Hepatocyte (in vitro differentiated cells): ENCODE data around the gene UAP1. TPM values are rescaled to one million over a fixed set of nuclear protein-coding genes. Genes with fewer than 3 reads are reported as not detected.

Experiments
- DNase-seq: peaks from one replicate; pipeline ENCODE4 v3.0.0-alpha.2; 2016; ENCODE audit warnings: low spot score
- H2AFZ ChIP-seq: fragments of 200-600 bp; sonication (generic); 2 replicates; pipeline ENCODE4 v1.6.0; 2016; ENCODE audit warnings: antibody characterized with exemption, mild to moderate bottlenecking
- H3K27ac ChIP-seq: fragments of 200-600 bp; sonication (generic); 2 replicates; pipeline ENCODE4 v1.5.1; 2016; ENCODE audit warnings: mild to moderate bottlenecking
- H3K27me3 ChIP-seq: fragments of 200-600 bp; sonication (generic); 2 replicates; pipeline ENCODE4 v1.6.1; 2016
- H3K36me3 ChIP-seq: fragments of 200-600 bp; sonication (generic); replicated peaks from 2 replicates; pipeline ENCODE4 v1.5.1; 2016; ENCODE audit warnings: low read depth; ENCODE audit not compliant: insufficient read depth
- H3K4me1 ChIP-seq: fragments of 200-600 bp; sonication (generic); 2 replicates; pipeline ENCODE4 v1.5.1; 2016; ENCODE audit warnings: mild to moderate bottlenecking, moderate library complexity; ENCODE audit not compliant: insufficient read depth
- H3K4me2 ChIP-seq: fragments of 200-600 bp; sonication (generic); 2 replicates; pipeline ENCODE4 v1.6.0; 2016
- H3K4me3 ChIP-seq: fragments of 200-600 bp; sonication (generic); 2 replicates; pipeline ENCODE4 v1.5.1; 2016; ENCODE audit warnings: mild to moderate bottlenecking
- H3K79me2 ChIP-seq: fragments of 200-600 bp; sonication (generic); 2 replicates; pipeline ENCODE4 v1.6.0; 2017; ENCODE audit warnings: mild to moderate bottlenecking
- H3K9me2 ChIP-seq: fragments of 200-600 bp; sonication (generic); replicated peaks from 2 replicates; pipeline ENCODE4 v1.6.0; 2017; ENCODE audit warnings: mild to moderate bottlenecking; ENCODE audit not compliant: insufficient read depth
- H3K9me3 ChIP-seq: fragments of 200-600 bp; sonication (generic); 2 replicates; pipeline ENCODE4 v1.5.1; 2016; ENCODE audit warnings: low read depth, mild to moderate bottlenecking
- H4K20me1 ChIP-seq: fragments of 200-600 bp; sonication (generic); 2 replicates; pipeline ENCODE4 v1.6.0; 2016; ENCODE audit warnings: mild to moderate bottlenecking; ENCODE audit not compliant: insufficient read depth, poor library complexity, severe bottlenecking
- EZH2 ChIP-seq: fragments of 200-600 bp; sonication (generic); IDR thresholded peaks from 2 replicates; pipeline ENCODE4 v1.6.1; 2016; ENCODE audit warnings: antibody characterized with exemption, mild to moderate bottlenecking, borderline replicate concordance
- EZH2phosphoT487 ChIP-seq: fragments of 200-600 bp; sonication (generic); IDR thresholded peaks from one replicate; pipeline ENCODE4 v1.6.1; 2018; ENCODE audit warnings: antibody characterized with exemption, mild to moderate bottlenecking, low read depth, moderate library complexity; ENCODE audit not compliant: unreplicated experiment, severe bottlenecking
- WGBS: methylation state at CpG from one replicate; pipeline ENCODE4 v1.1.6; 2016; ENCODE audit warnings: low lambda C conversion rate; ENCODE audit errors: missing lambda C conversion rate; 5-methylcytosine and 5-hydroxymethylcytosine counted together
- polyA plus RNA-seq: library from polyadenylated mRNA; unstranded; fragments of >200 nt; fragmentation: Nextera tagmentation; extraction: Ambion mirVana; gene quantifications from 2 replicates; pipeline ENCODE4 v1.2.1, GENCODE V29; 2016
- small RNA-seq: library from RNA; depleted of rRNA; stranded (forward); fragments of <200 nt; gene quantifications from one replicate; pipeline ENCODE3, GENCODE V24; 2014
- total RNA-seq: library from RNA; depleted of rRNA; stranded (reverse); fragments of >200 nt; gene quantifications from 2 replicates; pipeline ENCODE4 v1.2.3, GENCODE V29; 2014
- TF ChIP-seq, protein P1 (sequence below): fragments of 200-600 bp; sonication (generic); IDR thresholded peaks from 2 replicates; pipeline ENCODE4 v1.5.1; 2016; ENCODE audit warnings: antibody characterized with exemption, mild to moderate bottlenecking; ENCODE audit not compliant: poor library complexity

UAP1 gene
- total and polyA plus RNA-seq, 2 experiments from 2014 or later = 57.4 to 65.2 TPM

DNA sequence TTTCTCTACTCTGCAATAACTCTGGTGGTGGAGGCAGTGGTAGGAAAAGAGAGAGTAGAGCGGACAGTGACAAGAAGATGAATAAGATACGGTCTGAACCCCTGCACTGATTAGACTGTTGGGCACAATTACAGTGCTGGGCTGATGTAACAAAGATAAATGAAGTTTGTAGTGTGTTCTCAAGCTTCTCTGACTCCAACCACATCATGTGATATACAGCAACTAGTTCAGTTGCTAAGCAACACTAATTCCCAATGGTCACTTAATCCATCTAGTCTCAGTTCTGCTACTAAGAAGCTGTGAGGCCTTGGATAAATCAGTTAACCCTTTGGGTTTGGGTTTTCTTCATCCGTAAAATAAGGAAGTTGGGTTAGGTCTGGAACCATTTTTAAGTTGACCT is 88.1 kb downstream of the UAP1 start:
- Histone ChIP-seq H3K9me3 (no peaks in the 10 kb centered on the region), H3K4me2 (peak overlapping the region; percentile 1), H4K20me1 (peaks cover 10% of the 10 kb centered on the region), H3K4me3 (no peak overlapping the region), H3K27ac (no peak overlapping the region), H2AFZ (no peak overlapping the region), H3K27me3 (no peaks in the 10 kb centered on the region), H3K4me1 (no peaks in the 10 kb centered on the region), H3K9me2 (no peaks in the 10 kb centered on the region), H3K79me2 (peaks cover 79% of the 10 kb centered on the region), H3K36me3 (no peaks in the 10 kb centered on the region)
- WGBS = 55% methylated on average over 3 of the region's 3 CpGs
- TF ChIP-seq, protein P1, sequence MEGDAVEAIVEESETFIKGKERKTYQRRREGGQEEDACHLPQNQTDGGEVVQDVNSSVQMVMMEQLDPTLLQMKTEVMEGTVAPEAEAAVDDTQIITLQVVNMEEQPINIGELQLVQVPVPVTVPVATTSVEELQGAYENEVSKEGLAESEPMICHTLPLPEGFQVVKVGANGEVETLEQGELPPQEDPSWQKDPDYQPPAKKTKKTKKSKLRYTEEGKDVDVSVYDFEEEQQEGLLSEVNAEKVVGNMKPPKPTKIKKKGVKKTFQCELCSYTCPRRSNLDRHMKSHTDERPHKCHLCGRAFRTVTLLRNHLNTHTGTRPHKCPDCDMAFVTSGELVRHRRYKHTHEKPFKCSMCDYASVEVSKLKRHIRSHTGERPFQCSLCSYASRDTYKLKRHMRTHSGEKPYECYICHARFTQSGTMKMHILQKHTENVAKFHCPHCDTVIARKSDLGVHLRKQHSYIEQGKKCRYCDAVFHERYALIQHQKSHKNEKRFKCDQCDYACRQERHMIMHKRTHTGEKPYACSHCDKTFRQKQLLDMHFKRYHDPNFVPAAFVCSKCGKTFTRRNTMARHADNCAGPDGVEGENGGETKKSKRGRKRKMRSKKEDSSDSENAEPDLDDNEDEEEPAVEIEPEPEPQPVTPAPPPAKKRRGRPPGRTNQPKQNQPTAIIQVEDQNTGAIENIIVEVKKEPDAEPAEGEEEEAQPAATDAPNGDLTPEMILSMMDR = no peak
- TF ChIP-seq EZH2phosphoT487 (no peak), EZH2 (no peak)
- no peak for DNase-seq

Small RNA genes within 50 kb of the gene (small RNA-seq; reads per million reads assigned to genes)
- gene UQCRBP2 = not detected

Other genes starting within 250 kb of the UAP1 start
- gene SPATA46, start 184.9 kb upstream of the UAP1 start, total RNA-seq = not detected in 2 replicates
- gene SPATA46, start 184.9 kb upstream of the UAP1 start, polyA plus RNA-seq = not detected in 2 replicates
- gene C1orf226, start 180.0 kb upstream of the UAP1 start, total RNA-seq = 2.7 and 6.6 TPM in 2 replicates
- gene C1orf226, start 180.0 kb upstream of the UAP1 start, polyA plus RNA-seq = 2.8 and 4.8 TPM in 2 replicates
- not detected in 2 replicates for gene SH2D1B, start 149.6 kb upstream of the UAP1 start, total RNA-seq
- not detected in 2 replicates for gene SH2D1B, start 149.6 kb upstream of the UAP1 start, polyA plus RNA-seq
- 54.6 and 55.4 TPM in 2 replicates for gene UHMK1, start 63.9 kb upstream of the UAP1 start, total RNA-seq
- gene UHMK1, start 63.9 kb upstream of the UAP1 start, polyA plus RNA-seq = 8.0 and 11.3 TPM in 2 replicates
- gene DDR2, start 70.7 kb downstream of the UAP1 start, total RNA-seq = 40.2 and 40.7 TPM in 2 replicates
- gene DDR2, start 70.7 kb downstream of the UAP1 start, polyA plus RNA-seq = 15.7 and 21.6 TPM in 2 replicates
- 45.8 and 50.2 TPM in 2 replicates for gene HSD17B7, start 229.0 kb downstream of the UAP1 start, total RNA-seq
- gene HSD17B7, start 229.0 kb downstream of the UAP1 start, polyA plus RNA-seq = 40.4 and 41.5 TPM in 2 replicates